GM15510 (cell line): ENCODE data around the gene GMIP.

ENCODE experiments used
- POLR2A ChIP-seq: IDR thresholded peaks from 3 replicates; pipeline ENCODE4 v1.6.1; 2011; ENCODE audit warnings: borderline replicate concordance; ENCODE audit not compliant: insufficient read length; ENCODE audit errors: extremely low read depth

The GMIP gene

GRCh38 chr19:19643158-19644053, at the start of gene GMIP:
Gene GMIP (minus strand): TSS chr19:19643657. CDS start chr19:19643529, 128 bp downstream.
- peak; percentile 70 for TF ChIP-seq POLR2A

- no peak for TF ChIP-seq POLR2A
Measured at GRCh38 chr19:19691683-19692082, 48.2 kb upstream of the GMIP start.

- no peak for TF ChIP-seq POLR2A
Measured at GRCh38 chr19:19687090-19687489, 43.6 kb upstream of the GMIP start.

GRCh38 chr19:19686580-19686979, 43.1 kb upstream of the GMIP start:
- TF ChIP-seq POLR2A, result no peak

- no peak for TF ChIP-seq POLR2A
Measured at GRCh38 chr19:19679176-19680073, 36.0 kb upstream of the GMIP start.

- TF ChIP-seq POLR2A, result no peak
Measured at GRCh38 chr19:19677579-19677978, 34.1 kb upstream of the GMIP start.

- no peak for TF ChIP-seq POLR2A
Measured at GRCh38 chr19:19674315-19674714, 30.9 kb upstream of the GMIP start.

- TF ChIP-seq POLR2A, result no peak
Measured at GRCh38 chr19:19672816-19673215, 29.4 kb upstream of the GMIP start.

GRCh38 chr19:19670070-19670551, 26.7 kb upstream of the GMIP start:
- TF ChIP-seq POLR2A, result no peak

- TF ChIP-seq POLR2A, result peak; percentile 78
Measured at GRCh38 chr19:19668230-19669012, 25.0 kb upstream of the GMIP start, which contains the start of gene ZNF101. Gene ZNF101 (plus strand): TSS chr19:19668839. CDS start chr19:19668964, 125 bp downstream.

- peak; percentile 82 for TF ChIP-seq POLR2A
Measured at GRCh38 chr19:19663256-19664120, 20.0 kb upstream of the GMIP start, which contains the start of gene ATP13A1. Gene ATP13A1 (minus strand): TSS chr19:19663676. CDS start chr19:19663666, 10 bp downstream.

GRCh38 chr19:19662871-19663255, 19.4 kb upstream of the GMIP start:
- TF ChIP-seq POLR2A, result no peak

- TF ChIP-seq POLR2A, result no peak
Measured at GRCh38 chr19:19662344-19662743, 18.9 kb upstream of the GMIP start.
